Uterus (tissue), 4 donors: ENCODE data around the gene ACSF2. TPM values are rescaled to one million over a fixed set of nuclear protein-coding genes. Genes with fewer than 3 reads are reported as not detected.
A peak's percentile ranks its signal among the peaks of the same experiment; 100 is the strongest.

ENCODE experiments used
- DNase-seq, 2 donors: peaks; one replicate each; pipeline ENCODE4 v3.0.0-alpha.2; 2019 to 2020
- H3K27ac ChIP-seq, 2 donors: fragments of 200-600 bp; sonication (generic); 1 replicate in 1 of 2; 2 replicates in 1 of 2; pipeline ENCODE4 v1.5.1; 2016 to 2018
- H3K27me3 ChIP-seq, 2 donors: fragments of 200-600 bp; sonication (generic); one replicate each; pipeline ENCODE4 v1.5.1; 2018 to 2019; ENCODE audit warnings: control low read depth in 1 of 2
- H3K36me3 ChIP-seq, 2 donors: fragments of 200-600 bp; sonication (generic); one replicate each; pipeline ENCODE4 v1.5.1; 2019; ENCODE audit warnings: control low read depth in 1 of 2
- H3K4me1 ChIP-seq, 2 donors: fragments of 200-600 bp; sonication (generic); one replicate each; pipeline ENCODE4 v1.5.1; 2018 to 2019; ENCODE audit warnings: control low read depth in 1 of 2
- H3K4me3 ChIP-seq, 2 donors: fragments of 200-600 bp; sonication (generic); 1 replicate in 1 of 2; 2 replicates in 1 of 2; pipeline ENCODE4 v1.5.1; 2018 to 2019; ENCODE audit warnings: mild to moderate bottlenecking in 1 of 2
- H3K9me3 ChIP-seq, 2 donors: fragments of 200-600 bp; sonication (generic); one replicate each; pipeline ENCODE4 v1.5.1; 2019; ENCODE audit warnings: control low read depth in 1 of 2
- POLR2A ChIP-seq, 2 donors: fragments of 450-650 bp; IDR thresholded peaks; one replicate each; pipeline ENCODE4 v1.6.1; 2016; ENCODE audit warnings: antibody characterized with exemption in 2 of 2, mild to moderate bottlenecking in 1 of 2, moderate library complexity in 1 of 2
- intact Hi-C: fragments of 100-400 bp; cut with DNase I; formaldehyde crosslinking; loops from one replicate; pipeline ENCODE4 v1.15.1; 2023; ENCODE audit warnings: low total_unique reads
- total RNA-seq, 4 donors: library from RNA; depleted of rRNA in 3 of 4; stranded (reverse); fragments of >200 nt in 3 of 4; gene quantifications; one replicate each; pipeline versions ENCODE4 v1.1.0 to v1.2.4, GENCODE V29; 2014 to 2023
- TF ChIP-seq, protein P1 (sequence below), 4 experiments: fragments of 200-600 bp in 2 of 4; fragments of 450-650 bp in 2 of 4; sonication (generic) in 2 of 4; IDR thresholded peaks; one replicate each; pipeline ENCODE4 v1.5.1; 2016 to 2019; ENCODE audit warnings: antibody characterized with exemption in 4 of 4, mild to moderate bottlenecking in 2 of 4, moderate library complexity in 1 of 4
- donor health status: DM: yes; HTN: yes; CAD: no.

ACSF2 gene
- total RNA-seq, 4 donors from 2014 or later: 16.7 to 60.6 (median 45.7) TPM

DNA sequence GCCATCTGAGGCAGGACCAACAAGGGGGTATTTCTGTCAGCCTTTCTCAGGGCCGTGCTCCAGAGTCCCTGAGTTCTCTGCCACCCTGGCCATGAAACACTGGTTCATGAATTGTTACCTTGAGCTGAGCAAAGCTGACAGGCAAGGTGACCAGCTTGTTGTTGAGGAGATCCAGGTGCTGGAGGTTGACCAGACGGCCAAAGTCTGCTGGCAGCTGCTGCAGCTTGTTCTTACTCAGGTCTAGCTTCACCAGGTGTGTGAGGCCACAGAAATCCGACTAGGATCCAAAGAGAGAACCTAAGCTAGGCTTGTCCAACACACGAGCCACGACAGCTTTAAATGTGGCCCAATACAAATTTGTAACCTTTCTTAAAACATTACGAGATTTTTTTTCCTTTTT lies 33.4 kb upstream of the ACSF2 start:
- Histone ChIP-seq H3K36me3 (no peaks in the 10 kb centered on the region), H3K9me3 (no peaks in the 10 kb centered on the region), H3K27ac (no peak overlapping the region), H3K4me1 (peaks cover 3 to 11% of the 10 kb centered on the region in 2 donors), H3K4me3 (no peak overlapping the region), H3K27me3 (no peaks in the 10 kb centered on the region)
- TF ChIP-seq, protein P1, sequence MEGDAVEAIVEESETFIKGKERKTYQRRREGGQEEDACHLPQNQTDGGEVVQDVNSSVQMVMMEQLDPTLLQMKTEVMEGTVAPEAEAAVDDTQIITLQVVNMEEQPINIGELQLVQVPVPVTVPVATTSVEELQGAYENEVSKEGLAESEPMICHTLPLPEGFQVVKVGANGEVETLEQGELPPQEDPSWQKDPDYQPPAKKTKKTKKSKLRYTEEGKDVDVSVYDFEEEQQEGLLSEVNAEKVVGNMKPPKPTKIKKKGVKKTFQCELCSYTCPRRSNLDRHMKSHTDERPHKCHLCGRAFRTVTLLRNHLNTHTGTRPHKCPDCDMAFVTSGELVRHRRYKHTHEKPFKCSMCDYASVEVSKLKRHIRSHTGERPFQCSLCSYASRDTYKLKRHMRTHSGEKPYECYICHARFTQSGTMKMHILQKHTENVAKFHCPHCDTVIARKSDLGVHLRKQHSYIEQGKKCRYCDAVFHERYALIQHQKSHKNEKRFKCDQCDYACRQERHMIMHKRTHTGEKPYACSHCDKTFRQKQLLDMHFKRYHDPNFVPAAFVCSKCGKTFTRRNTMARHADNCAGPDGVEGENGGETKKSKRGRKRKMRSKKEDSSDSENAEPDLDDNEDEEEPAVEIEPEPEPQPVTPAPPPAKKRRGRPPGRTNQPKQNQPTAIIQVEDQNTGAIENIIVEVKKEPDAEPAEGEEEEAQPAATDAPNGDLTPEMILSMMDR (IDR thresholded peaks at IDR 0.05): no peak
- no peak for TF ChIP-seq POLR2A (IDR thresholded peaks at IDR 0.05)
- DNase-seq: no peak
- intact Hi-C loops: no loop called here

DNA sequence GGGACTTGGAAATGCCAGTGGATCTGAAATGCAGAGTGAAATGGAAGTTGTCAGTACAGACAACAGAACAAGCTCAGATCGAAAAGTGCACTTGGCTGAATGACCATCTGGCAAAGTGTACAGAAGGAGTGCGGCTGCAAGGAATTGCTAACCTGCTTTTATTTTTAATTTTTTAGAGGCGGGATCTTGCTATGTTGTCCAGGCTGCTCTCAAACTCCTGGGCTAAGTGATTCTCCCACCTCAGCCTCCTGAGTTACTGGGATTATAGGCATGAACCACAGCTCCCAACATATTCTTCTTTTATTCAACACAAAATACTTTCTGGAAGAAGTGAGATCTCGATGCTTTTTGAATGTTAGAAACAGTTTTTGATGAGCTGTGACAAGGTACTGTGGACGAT lies 32.3 kb upstream of the ACSF2 start:
- Histone ChIP-seq H3K4me1 (peaks cover 3 to 11% of the 10 kb centered on the region in 2 donors), H3K36me3 (no peaks in the 10 kb centered on the region), H3K27me3 (no peaks in the 10 kb centered on the region), H3K4me3 (no peak overlapping the region), H3K9me3 (no peaks in the 10 kb centered on the region), H3K27ac (no peak overlapping the region)
- TF ChIP-seq, protein P1 (IDR thresholded peaks at IDR 0.05): no peak
- TF ChIP-seq POLR2A (IDR thresholded peaks at IDR 0.05): no peak
- intact Hi-C loops: no loop called here
- DNase-seq: no peak

GRCh38 chr17:50394711-50395110 lies 31.3 kb upstream of the ACSF2 start:
- intact Hi-C loops: no loop called here
- H3K36me3 ChIP-seq: no peaks in the 10 kb centered on the region
- H3K27ac ChIP-seq: no peak overlapping the region
- H3K4me1 ChIP-seq: peaks cover 3 to 11% of the 10 kb centered on the region in 2 donors
- no peaks in the 10 kb centered on the region for H3K9me3 ChIP-seq
- no peak overlapping the region for H3K4me3 ChIP-seq
- no peak for DNase-seq
- no peaks in the 10 kb centered on the region for H3K27me3 ChIP-seq
- no peak for TF ChIP-seq POLR2A (IDR thresholded peaks at IDR 0.05)
- TF ChIP-seq, protein P1 (IDR thresholded peaks at IDR 0.05): no peak

DNA sequence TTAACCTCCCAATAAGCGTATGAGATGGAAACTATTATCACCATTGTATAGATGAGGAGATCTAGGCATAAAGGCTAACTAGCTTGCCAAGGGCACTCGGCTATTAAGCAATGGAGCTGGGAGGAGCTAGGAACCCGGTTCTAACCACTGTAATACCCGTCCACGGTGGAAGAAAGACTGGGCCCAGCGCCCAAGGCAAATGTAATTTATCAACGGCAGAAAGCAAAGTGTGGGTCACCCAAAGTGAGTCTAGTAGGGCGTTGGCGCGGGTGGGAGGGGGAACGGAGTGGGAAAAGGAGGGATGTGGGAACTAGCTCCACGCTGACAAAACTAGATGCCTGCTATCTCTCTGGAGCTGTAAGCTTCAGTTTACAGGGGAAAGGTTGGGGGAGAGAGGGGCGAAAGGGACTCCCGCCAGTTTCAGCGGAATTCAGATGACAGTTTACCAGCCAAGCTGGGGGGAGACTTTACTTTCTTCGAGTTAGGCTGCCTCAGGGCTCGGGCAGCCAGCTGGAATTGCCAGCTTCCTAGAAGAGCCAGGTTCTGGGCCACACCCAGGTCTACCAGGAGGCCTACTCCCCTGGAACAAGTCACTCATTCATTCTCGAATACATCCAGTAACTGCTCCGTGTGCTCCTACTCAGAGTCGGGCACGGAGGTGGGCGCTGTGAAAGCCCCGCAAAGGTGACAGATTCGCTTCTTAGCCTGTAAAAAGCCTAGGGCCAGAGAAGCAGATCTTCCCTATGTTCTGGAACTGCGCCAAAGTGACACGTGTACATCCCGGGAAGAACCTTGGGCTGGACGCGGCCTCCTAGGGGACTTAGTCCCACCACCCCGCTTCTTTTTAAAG lies 29.5 kb upstream of the ACSF2 start:
- H3K4me3 ChIP-seq: peak overlapping the region; percentile 79 to 93
- DNase-seq: peak; percentile 37 to 42
- H3K36me3 ChIP-seq: no peaks in the 10 kb centered on the region
- H3K9me3 ChIP-seq: no peaks in the 10 kb centered on the region
- TF ChIP-seq, protein P1 (IDR thresholded peaks at IDR 0.05): no peak
- no peak for TF ChIP-seq POLR2A (IDR thresholded peaks at IDR 0.05)
- H3K27me3 ChIP-seq: no peaks in the 10 kb centered on the region
- peak overlapping the region; percentile 78 to 82 for H3K27ac ChIP-seq
- intact Hi-C loops: no loop called here
- H3K4me1 ChIP-seq: peaks cover 3 to 11% of the 10 kb centered on the region in 2 donors

GRCh38 chr17:50397111-50397918 lies 28.7 kb upstream of the ACSF2 start, which contains the start of gene LRRC59:
Gene LRRC59, minus strand, starts transcription at chr17:50397523. Its CDS starts 206 bp downstream, at chr17:50397317.
- H3K27ac ChIP-seq: peak within 1 kb of the TSS; percentile 78 to 82
- TF ChIP-seq, protein P1 (IDR thresholded peaks at IDR 0.05): peak; percentile 95 to 99 (median 96)
- peak; percentile 15 to 81 for TF ChIP-seq POLR2A (IDR thresholded peaks at IDR 0.05)
- H3K36me3 ChIP-seq: no peaks in the 10 kb centered on the region
- H3K9me3 ChIP-seq: no peaks in the 10 kb centered on the region
- H3K4me3 ChIP-seq: peak within 1 kb of the TSS; percentile 79 to 93
- peaks cover 3 to 11% of the 10 kb centered on the region in 2 donors for H3K4me1 ChIP-seq
- no peaks in the 10 kb centered on the region for H3K27me3 ChIP-seq
- intact Hi-C loops: no loop called here
- DNase-seq: peak; percentile 85 to 91
